ENCODE data around the gene XRCC2.
A peak's percentile ranks its signal among the peaks of the same experiment; 100 is the strongest.
"Not testable (repeated sequence)": the region's sequence is repeated elsewhere in the genome, so short reads cannot be mapped to it uniquely, and the experiment has no call there.

Gene XRCC2

DNA sequence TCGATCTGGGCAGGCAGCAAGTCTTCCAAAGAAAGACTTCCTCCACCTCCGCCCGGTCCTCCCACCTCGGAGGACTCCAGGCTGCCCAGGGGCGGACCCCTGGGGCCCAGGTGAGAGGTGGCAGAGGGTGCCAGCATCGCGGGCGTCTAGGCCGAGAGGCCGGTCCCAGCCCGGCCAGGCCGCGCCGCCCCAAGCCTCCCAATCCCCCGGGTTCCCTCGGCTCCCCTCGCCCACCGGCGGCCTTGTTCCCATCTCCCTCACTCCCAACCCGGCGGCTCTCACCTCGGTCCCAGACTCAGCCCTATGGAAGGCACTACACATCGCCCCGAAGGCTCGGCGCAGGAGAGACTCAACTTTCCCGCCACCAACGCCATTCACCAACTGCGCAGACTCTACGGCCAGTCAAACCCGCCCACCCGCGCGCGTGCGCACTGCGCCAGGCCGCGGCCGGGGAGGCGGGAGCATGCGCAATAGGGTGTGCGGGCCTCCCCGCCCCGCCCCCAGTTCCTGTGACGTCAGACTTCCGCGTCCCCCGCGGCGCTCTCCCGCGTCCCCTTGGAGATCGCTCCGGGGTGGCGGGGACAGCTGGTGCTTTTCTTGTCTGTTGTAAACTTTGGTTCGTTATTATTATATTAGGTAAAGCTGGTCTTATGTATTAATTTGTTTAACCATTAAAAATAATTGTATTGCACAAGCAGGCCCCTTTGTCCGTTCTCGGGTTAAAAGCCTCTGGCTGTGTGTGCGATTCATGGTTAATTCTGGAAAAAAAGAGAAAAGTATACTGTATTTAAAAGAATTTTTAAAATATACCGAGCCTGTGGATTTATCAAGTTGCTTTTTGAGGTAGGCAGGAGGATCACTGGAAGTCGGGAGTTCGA, at the start of gene XRCC2:
Gene XRCC2, minus strand, starts transcription at position 383 of the 878 bp plus-strand sequence. Its CDS starts 62 bp downstream, at position 321.
- DNase-seq (ENCODE audit: low read depth): peak; percentile 94

GRCh38 chr7:152723364-152723763, 47.4 kb upstream of the XRCC2 start:
- DNase-seq (ENCODE audit: low read depth): no peak

DNA sequence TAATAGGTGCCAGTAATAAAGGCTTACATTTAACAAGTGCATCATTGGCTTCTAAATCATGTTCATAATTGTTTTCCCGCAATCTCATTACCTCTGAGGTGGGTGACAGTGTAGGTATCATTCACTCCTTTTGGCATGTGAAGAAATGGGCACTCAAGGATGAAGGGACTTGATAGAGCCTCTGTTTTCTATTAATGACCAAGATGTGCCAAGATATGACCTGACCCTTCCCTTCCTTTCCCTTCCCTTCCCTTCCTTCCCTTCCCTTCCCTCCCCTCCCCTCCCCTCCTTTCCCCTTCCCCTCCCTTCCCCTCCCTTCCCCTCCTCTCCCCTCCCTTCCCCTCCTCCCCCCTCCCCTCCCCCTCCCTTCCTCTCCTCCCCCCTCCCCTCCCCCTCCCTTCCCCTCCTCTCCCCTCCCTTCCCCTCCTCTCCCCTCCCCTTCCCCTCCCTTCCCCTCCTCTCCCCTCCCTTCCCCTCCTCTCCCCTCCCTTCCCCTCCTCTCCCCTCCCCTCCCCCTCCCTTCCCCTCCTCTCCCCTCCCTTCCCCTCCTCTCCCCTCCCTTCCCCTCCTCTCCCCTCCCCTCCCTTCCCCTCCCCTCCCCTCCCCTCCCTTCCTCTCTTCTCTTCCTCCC, 36.6 kb upstream of the XRCC2 start:
- not testable (repeated sequence) for DNase-seq (ENCODE audit: low read depth)

DNA sequence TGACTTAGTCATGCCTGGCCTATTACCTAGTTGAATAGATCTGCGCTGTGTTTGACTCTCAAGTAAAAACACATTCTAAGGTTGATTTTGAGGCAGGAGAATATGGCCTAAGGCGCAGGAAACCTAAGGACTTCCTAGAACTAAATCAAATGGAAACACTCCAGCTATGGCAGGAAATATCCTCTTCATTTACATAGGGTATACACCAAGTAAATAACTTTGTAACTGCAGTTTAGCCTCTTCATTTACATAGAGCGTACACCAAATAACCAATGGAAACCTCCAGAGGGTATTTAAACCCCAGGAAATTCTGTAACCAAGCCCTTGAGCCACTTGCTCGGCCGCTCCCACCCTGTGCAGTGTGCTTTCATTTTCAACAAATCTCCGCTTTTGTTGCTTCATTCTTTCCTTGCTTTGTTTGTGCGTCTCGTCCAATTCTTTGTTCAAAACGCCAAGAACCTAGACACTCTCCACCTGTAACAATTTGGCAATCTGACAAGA, 35.6 kb upstream of the XRCC2 start:
- DNase-seq (ENCODE audit: low read depth): no peak

DNA sequence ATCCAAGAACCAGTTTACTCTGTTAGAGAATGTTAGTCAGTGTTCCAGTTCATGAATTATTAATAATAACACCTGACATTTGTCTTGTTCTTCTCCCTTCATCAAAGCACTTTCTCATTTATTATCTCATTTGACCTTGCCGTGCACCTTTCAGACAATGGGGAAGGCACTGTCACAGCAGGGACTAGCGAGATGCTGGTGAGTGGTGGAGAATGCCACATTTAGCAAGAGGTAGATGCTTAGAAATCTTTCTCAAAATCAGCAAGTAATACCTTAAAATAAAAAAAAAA, 34.2 kb upstream of the XRCC2 start:
- DNase-seq (ENCODE audit: low read depth): no peak

GRCh38 chr7:152709287-152710152, 33.6 kb upstream of the XRCC2 start:
- no peak for DNase-seq (ENCODE audit: low read depth)

GRCh38 chr7:152704796-152705384, 28.9 kb upstream of the XRCC2 start:
- DNase-seq (ENCODE audit: low read depth): no peak

GRCh38 chr7:152699079-152699478, 23.1 kb upstream of the XRCC2 start:
- DNase-seq (ENCODE audit: low read depth): no peak

DNA sequence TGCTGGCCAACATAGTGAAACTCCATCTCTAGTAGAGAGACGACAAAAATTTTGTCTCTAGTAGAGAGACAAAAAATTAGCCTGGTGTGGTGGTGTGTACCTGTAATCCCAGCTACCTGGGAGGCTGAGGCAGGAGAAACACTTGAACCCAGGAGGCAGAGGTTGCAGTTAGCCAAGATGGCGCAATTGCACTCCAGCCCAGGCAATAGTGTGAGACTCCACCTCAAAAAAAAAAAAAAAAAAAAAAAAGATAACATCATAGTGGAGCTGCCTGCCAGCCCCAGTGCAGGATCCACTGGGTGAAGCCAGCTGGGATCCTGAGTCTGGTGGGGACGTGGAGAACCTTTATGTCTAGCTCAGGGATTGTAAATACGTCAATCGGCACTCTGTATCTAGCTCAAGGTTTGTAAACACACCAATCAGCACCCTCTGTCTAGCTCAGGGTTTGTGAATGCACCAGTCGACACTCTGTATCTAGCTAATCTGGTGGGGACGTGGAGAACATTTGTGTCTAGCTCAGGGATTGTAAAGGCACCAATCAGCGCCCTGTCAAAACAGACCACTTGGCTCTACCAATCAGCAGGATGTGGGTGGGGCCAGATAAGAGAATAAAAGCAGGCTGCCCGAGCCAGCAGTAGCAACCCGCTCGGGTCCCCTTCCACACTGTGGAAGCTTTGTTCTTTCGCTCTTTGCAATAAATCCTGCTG, 21.5 kb upstream of the XRCC2 start:
- DNase-seq (ENCODE audit: low read depth): not testable (repeated sequence)

DNA sequence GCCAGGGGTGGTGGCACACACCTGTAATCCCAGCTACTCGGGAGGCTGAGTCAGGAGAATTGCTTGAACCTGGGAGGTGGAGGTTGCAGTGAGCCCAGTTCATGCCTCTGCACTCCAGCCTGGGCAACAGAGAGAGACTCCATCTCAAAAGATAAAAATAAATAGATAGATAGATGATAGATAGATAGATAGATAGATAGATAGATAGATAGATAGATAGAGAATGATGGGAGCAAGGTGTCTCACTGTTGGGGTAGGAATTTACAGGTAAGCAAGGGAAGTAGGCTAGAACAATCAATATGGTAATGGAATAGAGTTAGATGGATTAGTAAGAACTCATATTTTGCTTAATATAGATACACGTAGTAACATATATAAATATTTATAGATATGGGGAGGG, 16.3 kb upstream of the XRCC2 start:
- DNase-seq (ENCODE audit: low read depth): not testable (repeated sequence)

GRCh38 chr7:152683297-152683696, 7.4 kb upstream of the XRCC2 start:
- DNase-seq (ENCODE audit: low read depth): no peak

DNA sequence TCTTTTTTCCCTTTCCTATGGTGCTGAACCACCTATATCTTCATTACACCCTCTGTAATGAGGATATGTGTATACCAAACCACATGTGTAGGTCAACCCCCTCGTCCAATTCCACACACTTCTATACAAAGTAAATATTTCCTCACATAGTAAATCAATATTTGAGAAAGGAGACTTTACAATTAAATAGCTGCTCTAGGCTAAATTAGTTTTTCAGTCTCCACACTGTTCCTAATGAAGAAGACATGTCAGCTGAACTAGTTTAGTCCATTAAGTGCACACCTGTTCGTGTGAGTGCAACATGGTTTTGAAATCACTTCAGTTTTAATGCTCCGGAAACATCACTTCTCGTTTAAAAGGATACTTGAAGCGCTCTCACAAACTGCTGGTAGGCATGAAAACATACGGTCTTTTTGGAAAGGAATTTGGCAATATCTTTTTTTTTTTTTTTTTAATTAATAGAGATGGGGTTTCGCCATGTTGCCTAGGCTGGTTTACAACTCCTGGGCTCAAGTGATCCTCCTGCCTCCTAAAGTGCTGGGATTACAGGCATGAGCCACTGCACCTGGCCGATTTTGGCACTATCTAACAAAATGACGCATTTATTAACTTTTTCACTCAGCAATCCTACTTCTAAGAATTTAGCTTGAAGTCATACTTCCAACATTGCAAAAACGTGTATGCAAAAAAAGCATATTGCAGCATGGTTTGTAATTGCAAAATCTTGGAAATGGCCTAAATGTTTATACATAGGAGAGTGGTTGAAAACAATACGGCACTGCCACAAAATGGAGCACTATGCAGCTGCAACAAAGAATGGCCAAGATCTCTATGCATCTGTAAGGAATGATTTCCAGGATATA, 2.1 kb upstream of the XRCC2 start:
- DNase-seq (ENCODE audit: low read depth): no peak

DNA sequence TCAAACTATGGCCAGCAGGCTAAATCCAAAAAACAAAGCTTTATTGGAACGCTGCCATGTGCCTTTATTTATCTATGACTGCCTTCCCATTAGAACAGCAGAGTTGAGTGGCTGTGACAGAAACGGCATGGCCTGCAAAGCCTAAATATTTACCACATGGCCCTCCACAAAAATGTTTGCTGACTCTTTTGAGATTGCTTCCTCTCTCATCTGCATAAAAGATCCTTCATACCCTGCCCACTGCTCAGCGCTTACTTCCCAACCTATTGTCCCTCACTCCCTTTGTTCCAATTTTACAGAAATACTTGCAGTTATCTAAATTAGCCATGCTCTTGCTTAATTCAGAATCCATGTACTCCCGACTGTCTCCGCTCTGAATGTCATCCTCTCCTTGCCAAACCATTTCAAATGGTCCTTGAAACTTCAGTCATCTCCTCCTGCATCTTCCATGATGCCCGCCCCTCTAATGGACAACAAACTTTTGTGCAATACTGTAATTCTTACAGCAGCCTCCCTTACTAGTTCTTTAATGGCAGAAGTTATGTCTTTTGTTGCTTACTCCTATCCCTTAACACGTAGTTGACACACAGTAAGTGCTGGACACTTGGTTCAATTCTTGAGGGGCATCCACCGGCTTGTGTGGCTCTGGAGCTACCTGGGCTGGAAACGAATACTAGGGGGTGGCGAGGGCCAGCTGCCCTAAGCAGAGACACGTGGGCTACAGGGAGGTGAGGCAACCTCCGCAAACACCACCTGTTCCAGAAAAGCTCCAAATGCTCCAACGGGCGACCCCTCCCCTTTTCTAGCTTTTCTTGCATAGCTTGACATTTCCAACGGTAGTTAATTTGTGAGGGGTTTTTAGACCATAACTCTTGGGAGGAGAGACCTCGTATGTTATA, 832 bp downstream of the XRCC2 start:
- peak; percentile 2 for DNase-seq (ENCODE audit: low read depth)

- DNase-seq (ENCODE audit: low read depth): no peak
These were observed 2.0 kb downstream of the XRCC2 start for GRCh38 chr7:152673897-152674296.

DNA sequence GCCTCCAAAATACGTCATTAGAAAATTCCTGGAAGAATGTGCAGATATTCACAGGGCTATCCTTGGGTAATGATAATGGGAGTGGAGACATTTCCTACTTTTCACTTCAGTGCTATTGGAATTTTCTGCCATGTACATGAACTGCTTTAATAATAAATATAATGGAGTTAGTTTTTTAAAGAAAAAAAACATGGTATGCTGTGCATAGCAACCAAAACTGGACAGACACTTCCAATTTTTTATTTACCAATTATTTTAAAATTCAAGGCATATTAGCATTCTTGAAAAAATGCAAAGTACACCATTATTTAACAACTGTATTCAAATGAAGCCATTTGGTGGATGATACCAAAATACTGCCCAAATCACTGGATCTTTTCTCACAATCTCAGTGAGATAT, 3.3 kb downstream of the XRCC2 start:
- no peak for DNase-seq (ENCODE audit: low read depth)

DNA sequence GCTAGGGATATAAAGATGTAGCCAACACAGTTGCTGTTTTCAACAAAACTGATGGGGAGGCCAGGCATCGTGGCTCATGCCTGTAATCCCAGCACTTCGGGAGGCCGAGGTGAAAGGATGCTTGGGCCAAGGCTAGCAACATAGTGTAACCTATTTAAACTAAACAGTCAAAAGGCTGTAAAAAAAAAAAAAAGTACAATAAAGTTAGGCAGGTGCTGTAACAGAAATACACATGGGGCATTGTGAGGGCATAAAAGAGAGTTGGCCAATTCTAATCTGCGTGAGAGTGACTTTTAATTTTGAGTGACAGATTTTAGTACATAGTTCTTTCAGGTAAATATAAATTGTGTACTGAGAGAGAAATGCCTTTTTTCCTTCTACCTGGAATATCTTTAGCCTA, 6.2 kb downstream of the XRCC2 start:
- DNase-seq (ENCODE audit: low read depth): no peak

DNA sequence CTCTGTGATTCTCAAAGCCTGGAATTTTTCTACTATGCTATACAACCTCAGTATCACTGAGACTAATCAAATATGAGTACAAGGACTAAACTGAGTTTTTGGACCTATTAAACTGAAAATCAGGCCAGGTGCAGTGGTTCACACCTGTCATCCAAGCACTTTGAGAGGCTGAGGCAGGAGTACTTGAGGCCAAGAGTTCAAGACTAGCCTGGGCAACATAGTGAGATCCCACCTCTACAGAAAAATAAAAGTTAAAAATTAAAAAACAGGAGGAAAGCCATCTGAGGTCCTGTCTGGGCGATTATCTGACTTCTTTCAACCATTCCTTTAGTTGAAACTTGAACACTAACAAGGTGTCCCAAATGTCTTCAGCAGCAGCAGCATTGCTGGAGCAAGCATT, 7.0 kb downstream of the XRCC2 start:
- no peak for DNase-seq (ENCODE audit: low read depth)

DNA sequence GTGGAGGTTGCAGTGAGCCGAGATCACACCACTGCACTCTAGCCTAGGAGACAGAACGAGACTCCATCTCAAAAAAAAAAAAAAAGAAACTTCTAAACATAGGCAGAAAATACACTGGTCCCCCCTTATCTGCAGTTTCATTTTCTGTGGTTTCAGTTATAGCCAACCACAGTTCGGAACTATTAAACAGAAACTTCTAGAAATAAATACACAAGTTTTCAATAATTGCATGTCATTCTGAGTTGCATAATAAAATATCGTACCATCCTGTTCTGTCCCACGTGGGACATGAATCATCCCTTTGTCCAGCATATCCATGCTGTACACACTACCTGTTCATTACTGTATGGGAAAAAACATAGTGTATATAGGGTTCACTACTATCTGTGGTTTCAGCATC, 8.0 kb downstream of the XRCC2 start:
- no peak for DNase-seq (ENCODE audit: low read depth)

DNA sequence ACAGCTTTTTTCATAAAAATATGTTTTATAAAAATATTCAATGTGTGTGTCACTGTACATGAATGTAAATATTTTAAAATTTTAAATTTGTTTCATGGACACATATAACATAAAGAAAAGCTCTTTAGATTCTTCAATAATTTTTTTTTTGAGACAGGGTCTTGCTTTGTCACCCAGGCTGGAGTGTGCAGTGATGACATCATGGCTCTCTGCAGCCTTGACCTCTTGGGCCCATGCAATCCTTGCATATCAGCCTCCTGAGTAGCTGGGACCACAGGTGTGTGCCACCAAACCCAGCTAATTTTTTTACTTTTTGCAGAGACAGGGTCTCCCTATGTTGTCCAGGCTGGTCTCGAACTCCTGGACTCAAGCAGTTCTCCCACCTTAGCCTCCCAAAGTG, 9.9 kb downstream of the XRCC2 start:
- no peak for DNase-seq (ENCODE audit: low read depth)

- no peak for DNase-seq (ENCODE audit: low read depth)
These were observed 11.3 kb downstream of the XRCC2 start for GRCh38 chr7:152664636-152665035.

Measured in activated T-cell treated with anti-CD3 and anti-CD28 coated beads for 24 hours (primary cell).